ENCODE results near the gene ATP1A2. TPM values are rescaled to one million over a fixed set of nuclear protein-coding genes. Genes with fewer than 3 reads are reported as not detected.

Gene ATP1A2
- total and polyA plus RNA-seq, 2 donors (not counting 3 experiments of a cell fraction or from before 2014, with no cell fraction given): not detected

- CTCF ChIA-PET: interaction anchor here (0.9 to 2.0 kb wide), 6 partner anchors 9 to 259 kb away, joined by 3 to 5 read pairs (median 3); no protein-coding TSS in a partner anchor
- Histone ChIP-seq H3K4me2 (ENCODE audit: insufficient read depth, low read length) (no peak overlapping the region), H3K9ac (replicated peaks; ENCODE audit: extremely low read depth, insufficient read depth, low read length) (no peak overlapping the region), H3K27ac (ENCODE audit: insufficient read depth, low read depth, low read length) (no peak overlapping the region), H3K9me3 (replicated peaks; ENCODE audit: control insufficient read depth, insufficient read depth, low read length) (no peaks in the 10 kb centered on the region), H3K9me1 (replicated peaks; ENCODE audit: control insufficient read depth, extremely low read depth, insufficient read depth, low read length) (no peaks in the 10 kb centered on the region), H2AFZ (ENCODE audit: low read depth, low read length) (no peak overlapping the region), H3K4me3 (replicated peaks in 1 of 3; ENCODE audit: insufficient read depth in 1 of 3, low read depth in 1 of 3, low read length in 3 of 3) (no peak overlapping the region), H3K27me3 (ENCODE audit: control insufficient read depth in 2 of 2, insufficient read depth in 2 of 2, low read length in 2 of 2) (peaks cover 21 to 24% of the 10 kb centered on the region in 2 experiments), H3K4me1 (ENCODE audit: control insufficient read depth, extremely low read depth, insufficient read depth, low read length) (no peaks in the 10 kb centered on the region), H3K79me2 (ENCODE audit: control insufficient read depth, insufficient read depth, low read length) (no peaks in the 10 kb centered on the region), H3K36me3 (ENCODE audit: control insufficient read depth in 2 of 2, extremely low read depth in 1 of 2, insufficient read depth in 2 of 2, low read length in 2 of 2) (no peaks in the 10 kb centered on the region), H4K20me1 (replicated peaks; ENCODE audit: control insufficient read depth, extremely low read depth, insufficient read depth, low read length) (no peaks in the 10 kb centered on the region)
- BruUV-seq (replicated peaks): no TSS peak
- FAIRE-seq (no peak), DNase-seq (ENCODE audit: low read depth, low spot score) (no peak)
- intact Hi-C loops (cut with micrococcal nuclease) (no loop called here), dilution Hi-C loops (cut with MboI; ENCODE audit: extremely low pct_ligation_motif_present, low sequenced_read_pairs) (no loop called here)
- POLR2A ChIA-PET: no interaction called here
- TF ChIP-seq MYC (IDR thresholded peaks at IDR 0.05; ENCODE audit: low read depth, low read length): no peak
- TF ChIP-seq JUN (IDR thresholded peaks at IDR 0.05; ENCODE audit: borderline replicate concordance, insufficient read depth, insufficient read length, low read depth): no peak
- TF ChIP-seq CTCF (IDR thresholded peaks at IDR 0.05; ENCODE audit: extremely low read depth in 1 of 2, insufficient read depth in 1 of 2, low read depth in 1 of 2, low read length in 2 of 2): no peak
- no peak for TF ChIP-seq EZH2 (IDR thresholded peaks at IDR 0.05; ENCODE audit: borderline replicate concordance, low read depth, low read length, severe bottlenecking)
- no peak for TF ChIP-seq POLR2A (IDR thresholded peaks at IDR 0.05; ENCODE audit: low read depth, low read length)
- TF ChIP-seq MAX (IDR thresholded peaks at IDR 0.05; ENCODE audit: insufficient read depth, insufficient read length): no peak
- no peak for TF ChIP-seq GATA2 (IDR thresholded peaks at IDR 0.05; ENCODE audit: insufficient read depth, insufficient read length, low read depth, low read length)
- TF ChIP-seq POLR2AphosphoS5 (IDR thresholded peaks at IDR 0.05; ENCODE audit: insufficient read depth, low read depth, low read length): no peak
Measured at GRCh38 chr1:160117300-160117699, 1.7 kb downstream of the ATP1A2 start.

Data from endothelial cell of umbilical vein (primary cell).